MM.1S (cell line): ENCODE results near the gene ITPR1.

Source experiments
- CTCF ChIP-seq: fragments of 300-600 bp; sonication (generic); IDR thresholded peaks from 2 replicates; pipeline ENCODE4 v1.5.1; 2016; ENCODE audit warnings: antibody characterized with exemption, low read length, mixed read lengths
- EZH2 ChIP-seq: fragments of 300-600 bp; sonication (generic); optimal IDR thresholded peaks from 2 replicates; pipeline ENCODE3; 2017; ENCODE audit warnings: low read depth, mild to moderate bottlenecking, antibody characterized with exemption, low read length, mixed read lengths
- EZH2phosphoT487 ChIP-seq: fragments of 300-600 bp; sonication (generic); IDR thresholded peaks from 2 replicates; pipeline ENCODE4 v1.6.1; 2018; ENCODE audit warnings: antibody characterized with exemption, low read length

GRCh38 chr3:4827767-4828166 is 334.6 kb downstream of the ITPR1 start:
- no peak for TF ChIP-seq EZH2
- no peak for TF ChIP-seq CTCF
- no peak for TF ChIP-seq EZH2phosphoT487
